Endothelial cell of umbilical vein (primary cell): ENCODE measurements around the gene LRRC53. TPM values are rescaled to one million over a fixed set of nuclear protein-coding genes. Genes with fewer than 3 reads are reported as not detected.

ENCODE experiments used
- BruUV-seq: library from RNA; stranded (reverse); fragments of 400-500 nt; replicated peaks from 2 replicates; lab custom pipeline; 2021; lab: Mats Ljungman, UMichigan
- CTCF ChIA-PET: fragments of 300-600, 350-600 bp; sonication (Branson Sonifier 250); formaldehyde crosslinking; loops from one replicate; lab custom pipeline; 2021; ENCODE audit warnings: antibody characterized with exemption, inconsistent platforms; lab: Charles Lee
- POLR2A ChIA-PET: fragments of 300-600, 350-600 bp; sonication (Branson Sonifier 250); formaldehyde crosslinking; loops from one replicate; lab custom pipeline; 2021; ENCODE audit warnings: antibody characterized with exemption, inconsistent platforms; lab: Charles Lee
- DNase-seq: peaks from one replicate; pipeline ENCODE4 v3.0.0-alpha.2; 2011; ENCODE audit warnings: low read depth, low spot score
- FAIRE-seq: peaks from 2 replicates; lab custom pipeline; 2011; peaks lifted over from hg19 to GRCh38; lab: Jason Lieb, UNC
- H2AFZ ChIP-seq: 2 replicates; pipeline ENCODE4 v1.6.0; 2012; ENCODE audit warnings: low read depth, low read length, control low read depth, inconsistent platforms
- H3K27ac ChIP-seq: 2 replicates; pipeline ENCODE4 v1.5.1; 2011; ENCODE audit warnings: low read depth, mild to moderate bottlenecking, control low read depth, low read length, moderate library complexity; ENCODE audit not compliant: insufficient read depth
- H3K27me3 ChIP-seq, 2 experiments: 2 replicates each; pipeline versions ENCODE4 v1.6.0 to v1.6.1; 2011; ENCODE audit warnings: low read length in 2 of 2, mixed read lengths in 1 of 2; ENCODE audit not compliant: control insufficient read depth in 2 of 2, insufficient read depth in 2 of 2
- H3K36me3 ChIP-seq, 2 experiments: 2 replicates in 1 of 2; 3 replicates in 1 of 2; pipeline ENCODE4 v1.5.1; 2011; ENCODE audit warnings: low read length in 2 of 2, mild to moderate bottlenecking in 1 of 2, moderate library complexity in 1 of 2; ENCODE audit not compliant: control insufficient read depth in 2 of 2, insufficient read depth in 2 of 2; ENCODE audit errors: extremely low read depth in 1 of 2
- H3K4me1 ChIP-seq: 3 replicates; pipeline ENCODE4 v1.5.1; 2011; ENCODE audit warnings: mild to moderate bottlenecking, low read length; ENCODE audit not compliant: control insufficient read depth, insufficient read depth; ENCODE audit errors: extremely low read depth
- H3K4me2 ChIP-seq: 2 replicates; pipeline ENCODE4 v1.6.1; 2011; ENCODE audit warnings: low read length, control low read depth, mixed read lengths; ENCODE audit not compliant: insufficient read depth
- H3K4me3 ChIP-seq, 3 experiments: fragments of 200-600 bp in 1 of 3; sonication (generic), shearing (Covaris generic) in 1 of 3; replicated peaks in 1 of 3; 2 replicates each; pipeline ENCODE4 v1.5.1; 2011 to 2016; ENCODE audit warnings: control low read depth in 3 of 3, low read length in 3 of 3, mild to moderate bottlenecking in 2 of 3, inconsistent platforms in 1 of 3, low read depth in 1 of 3, moderate library complexity in 1 of 3; ENCODE audit not compliant: insufficient read depth in 1 of 3
- H3K79me2 ChIP-seq: 2 replicates; pipeline ENCODE4 v1.6.0; 2012; ENCODE audit warnings: low read length, inconsistent platforms; ENCODE audit not compliant: control insufficient read depth, insufficient read depth
- H3K9ac ChIP-seq: replicated peaks from 2 replicates; pipeline ENCODE3; 2011; ENCODE audit warnings: low read length, control low read depth; ENCODE audit not compliant: insufficient read depth; ENCODE audit errors: extremely low read depth
- H3K9me1 ChIP-seq: replicated peaks from 3 replicates; pipeline ENCODE4 v1.6.0; 2011; ENCODE audit warnings: mild to moderate bottlenecking, low read length; ENCODE audit not compliant: control insufficient read depth, insufficient read depth; ENCODE audit errors: extremely low read depth
- H3K9me3 ChIP-seq: replicated peaks from 2 replicates; pipeline ENCODE4 v1.5.1; 2012; ENCODE audit warnings: low read length, inconsistent platforms; ENCODE audit not compliant: control insufficient read depth, insufficient read depth
- H4K20me1 ChIP-seq: replicated peaks from 2 replicates; pipeline ENCODE3; 2011; ENCODE audit warnings: mild to moderate bottlenecking, low read length; ENCODE audit not compliant: control insufficient read depth, insufficient read depth; ENCODE audit errors: extremely low read depth
- EZH2 ChIP-seq: IDR thresholded peaks from 2 replicates; pipeline ENCODE4 v1.6.1; 2012; ENCODE audit warnings: borderline replicate concordance, low read depth, mild to moderate bottlenecking, moderate library complexity, low read length, inconsistent platforms; ENCODE audit not compliant: severe bottlenecking
- FOS ChIP-seq: IDR thresholded peaks from 2 replicates; pipeline ENCODE4 v1.6.1; 2011; ENCODE audit warnings: mild to moderate bottlenecking, low read length, moderate library complexity, borderline replicate concordance; ENCODE audit not compliant: insufficient read depth
- GATA2 ChIP-seq: IDR thresholded peaks from 2 replicates; pipeline ENCODE4 v1.7.0; 2011; ENCODE audit warnings: low read depth, mild to moderate bottlenecking, moderate library complexity, mixed read lengths, low read length; ENCODE audit not compliant: insufficient read length, insufficient read depth
- JUN ChIP-seq: IDR thresholded peaks from 2 replicates; pipeline ENCODE4 v1.6.1; 2011; ENCODE audit warnings: borderline replicate concordance, low read depth; ENCODE audit not compliant: insufficient read length, insufficient read depth
- MYC ChIP-seq: IDR thresholded peaks from one replicate; pipeline ENCODE4 v1.6.1; 2011; ENCODE audit warnings: mild to moderate bottlenecking, low read depth, low read length
- POLR2A ChIP-seq: IDR thresholded peaks from 2 replicates; pipeline ENCODE4 v1.6.1; 2012; ENCODE audit warnings: low read depth, mild to moderate bottlenecking, control low read depth, low read length
- POLR2AphosphoS5 ChIP-seq: IDR thresholded peaks from 2 replicates; pipeline ENCODE4 v1.6.1; 2012; ENCODE audit warnings: low read depth, mild to moderate bottlenecking, control low read depth, low read length, moderate library complexity; ENCODE audit not compliant: insufficient read depth
- dilution Hi-C: fragments of 300-500 bp; cut with MboI; formaldehyde crosslinking; loops from one replicate; pipeline ENCODE4 v1.15.0; 2019; ENCODE audit warnings: low sequenced_read_pairs; ENCODE audit not compliant: extremely low pct_ligation_motif_present
- intact Hi-C: fragments of 100-400 bp; cut with micrococcal nuclease; formaldehyde crosslinking; loops from one replicate; pipeline ENCODE4 v1.10.0; 2022
- polyA plus RNA-seq, 4 experiments: library from polyadenylated mRNA; depleted of rRNA in 3 of 4; stranded (reverse) in 3 of 4; unstranded in 1 of 4; fragments of >200 nt; gene quantifications; 2 replicates each; pipeline versions ENCODE4 v1.2.1 to v1.2.3, GENCODE V29; 2011 to 2012; ENCODE audit warnings: missing spikeins in 1 of 4
- total RNA-seq: library from RNA; stranded (reverse); gene quantifications from 2 replicates; pipeline ENCODE4 v1.2.3, GENCODE V29; 2021
- TF ChIP-seq, protein P1 (sequence below): IDR thresholded peaks from 2 replicates; pipeline ENCODE4 v1.6.1; 2011; ENCODE audit not compliant: insufficient read depth, insufficient read length
- TF ChIP-seq, protein P2 (sequence below), 2 donors: IDR thresholded peaks; 1 replicate in 1 of 2; 2 replicates in 1 of 2; pipeline ENCODE4 v1.5.1; 2011; ENCODE audit warnings: low read length in 2 of 2, mild to moderate bottlenecking in 2 of 2, moderate library complexity in 2 of 2, control low read depth in 1 of 2, inconsistent platforms in 1 of 2, low read depth in 1 of 2; ENCODE audit not compliant: insufficient read depth in 1 of 2; ENCODE audit errors: extremely low read depth in 1 of 2

LRRC53 gene
- total and polyA plus RNA-seq, 2 donors (not counting 3 experiments of a cell fraction or from before 2014, with no cell fraction given): not detected

DNA sequence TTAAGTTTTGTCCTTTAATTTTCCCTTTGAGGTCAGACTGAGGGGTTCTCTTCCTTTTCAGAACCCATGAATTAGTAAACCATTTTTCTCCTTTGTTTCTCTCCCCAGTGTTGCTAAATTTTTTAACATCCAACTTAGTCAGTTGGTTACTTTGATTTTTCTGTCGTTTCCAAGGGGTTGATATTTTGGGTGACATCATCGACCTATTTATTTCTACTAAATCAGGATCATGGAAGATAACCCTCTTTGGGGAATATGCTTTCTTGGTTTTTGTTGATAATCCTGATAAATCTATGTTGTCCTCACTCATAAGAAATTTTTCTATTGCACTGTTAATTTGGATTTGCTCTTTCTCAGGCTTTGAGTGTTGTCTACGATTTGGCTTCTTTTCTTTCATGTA, 40.9 kb downstream of the LRRC53 start:
- Histone ChIP-seq H3K4me3 (no peak overlapping the region), H3K79me2 (no peaks in the 10 kb centered on the region), H2AFZ (no peak overlapping the region), H3K4me1 (no peaks in the 10 kb centered on the region), H3K36me3 (no peaks in the 10 kb centered on the region), H3K4me2 (no peak overlapping the region), H3K9ac (no peak overlapping the region), H4K20me1 (no peaks in the 10 kb centered on the region), H3K9me3 (no peaks in the 10 kb centered on the region), H3K27me3 (no peaks in the 10 kb centered on the region), H3K27ac (no peak overlapping the region), H3K9me1 (no peaks in the 10 kb centered on the region)
- FAIRE-seq: no peak
- ChIA-PET CTCF (no interaction called here), POLR2A (no interaction called here)
- dilution Hi-C loops: no loop called here
- BruUV-seq: no TSS peak
- intact Hi-C loops: no loop called here
- no peak for DNase-seq
- TF ChIP-seq FOS: no peak
- TF ChIP-seq, protein P1, sequence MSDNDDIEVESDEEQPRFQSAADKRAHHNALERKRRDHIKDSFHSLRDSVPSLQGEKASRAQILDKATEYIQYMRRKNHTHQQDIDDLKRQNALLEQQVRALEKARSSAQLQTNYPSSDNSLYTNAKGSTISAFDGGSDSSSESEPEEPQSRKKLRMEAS: no peak
- no peak for TF ChIP-seq POLR2A
- TF ChIP-seq JUN: no peak
- TF ChIP-seq MYC: no peak
- no peak for TF ChIP-seq EZH2
- no peak for TF ChIP-seq GATA2
- TF ChIP-seq, protein P2, sequence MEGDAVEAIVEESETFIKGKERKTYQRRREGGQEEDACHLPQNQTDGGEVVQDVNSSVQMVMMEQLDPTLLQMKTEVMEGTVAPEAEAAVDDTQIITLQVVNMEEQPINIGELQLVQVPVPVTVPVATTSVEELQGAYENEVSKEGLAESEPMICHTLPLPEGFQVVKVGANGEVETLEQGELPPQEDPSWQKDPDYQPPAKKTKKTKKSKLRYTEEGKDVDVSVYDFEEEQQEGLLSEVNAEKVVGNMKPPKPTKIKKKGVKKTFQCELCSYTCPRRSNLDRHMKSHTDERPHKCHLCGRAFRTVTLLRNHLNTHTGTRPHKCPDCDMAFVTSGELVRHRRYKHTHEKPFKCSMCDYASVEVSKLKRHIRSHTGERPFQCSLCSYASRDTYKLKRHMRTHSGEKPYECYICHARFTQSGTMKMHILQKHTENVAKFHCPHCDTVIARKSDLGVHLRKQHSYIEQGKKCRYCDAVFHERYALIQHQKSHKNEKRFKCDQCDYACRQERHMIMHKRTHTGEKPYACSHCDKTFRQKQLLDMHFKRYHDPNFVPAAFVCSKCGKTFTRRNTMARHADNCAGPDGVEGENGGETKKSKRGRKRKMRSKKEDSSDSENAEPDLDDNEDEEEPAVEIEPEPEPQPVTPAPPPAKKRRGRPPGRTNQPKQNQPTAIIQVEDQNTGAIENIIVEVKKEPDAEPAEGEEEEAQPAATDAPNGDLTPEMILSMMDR (IDR thresholded peaks at IDR 0.05; ENCODE audit: extremely low read depth in 1 of 2, insufficient read depth in 1 of 2, low read depth in 1 of 2, low read length in 2 of 2): no peak
- no peak for TF ChIP-seq POLR2AphosphoS5
